HepG2 (cell line): ENCODE results near the gene PEX19. TPM values are rescaled to one million over a fixed set of nuclear protein-coding genes. Genes with fewer than 3 reads are reported as not detected.
"Not testable (repeated sequence)": the region's sequence is repeated elsewhere in the genome, so short reads cannot be mapped to it uniquely, and the experiment has no call there.

Experiments used
- ATAC-seq: fragments of 200-7000 bp; cut with Tn5 transposase; 3 replicates; pipeline ENCODE4 v1.9.1; 2020; ENCODE audit warnings: mild to moderate bottlenecking, moderate library complexity
- BruUV-seq: library from RNA; stranded (reverse); fragments of 400-500 nt; replicated peaks from 2 replicates; lab custom pipeline; 2021; lab: Mats Ljungman, UMichigan
- CTCF ChIA-PET: fragments of 300-600 bp; formaldehyde crosslinking; extraction: SDS; loops from one replicate; lab custom pipeline; 2021; ENCODE audit warnings: low total read pairs, inconsistent platforms, low intra/inter-chr PET ratio; lab: Yijun Ruan, JAX
- POLR2A ChIA-PET: fragments of 350-600 bp; sonication (Branson Sonifier 250); formaldehyde crosslinking; loops from one replicate; lab custom pipeline; 2020; ENCODE audit warnings: antibody characterized with exemption, inconsistent platforms; lab: Yijun Ruan, JAX
- DNase-seq: peaks from one replicate; pipeline ENCODE4 v3.0.0-alpha.2; 2015; ENCODE audit warnings: low spot score
- FAIRE-seq: peaks from 3 replicates; lab custom pipeline; 2011; peaks lifted over from hg19 to GRCh38; lab: Jason Lieb, UNC
- H2AFZ ChIP-seq: one replicate; pipeline ENCODE4 v1.6.1; 2011; ENCODE audit warnings: low read length, inconsistent platforms
- H3K27ac ChIP-seq: fragments of 300-600 bp; 3 replicates; pipeline ENCODE4 v1.8.0; 2011; ENCODE audit warnings: mixed run types, mild to moderate bottlenecking, mixed read lengths, low read length, inconsistent platforms; ENCODE audit not compliant: insufficient read depth; ENCODE audit errors: extremely low read length
- H3K27me3 ChIP-seq, 2 experiments: fragments of 200-600 bp in 1 of 2; 2 replicates in 1 of 2; 3 replicates in 1 of 2; pipeline versions ENCODE4 v1.6.0 to v1.8.0; 2011; ENCODE audit warnings: low read length in 2 of 2, mild to moderate bottlenecking in 2 of 2, moderate library complexity in 2 of 2, inconsistent platforms in 1 of 2; ENCODE audit not compliant: insufficient read depth in 2 of 2, control insufficient read depth in 1 of 2
- H3K36me3 ChIP-seq, 2 experiments: fragments of 200-600 bp in 1 of 2; replicated peaks in 1 of 2; 2 replicates in 1 of 2; 3 replicates in 1 of 2; pipeline versions ENCODE4 v1.5.1 to v1.8.0; 2011; ENCODE audit warnings: low read length in 2 of 2, inconsistent platforms in 1 of 2; ENCODE audit not compliant: insufficient read depth in 2 of 2, control insufficient read depth in 1 of 2
- H3K4me1 ChIP-seq: 2 replicates; pipeline ENCODE4 v1.5.1; 2012; ENCODE audit warnings: low read length, inconsistent platforms; ENCODE audit not compliant: insufficient read depth
- H3K4me2 ChIP-seq: 2 replicates; pipeline ENCODE4 v1.6.0; 2011; ENCODE audit warnings: low read depth, low read length, inconsistent platforms
- H3K4me3 ChIP-seq, 3 experiments: fragments of 200-600 bp in 1 of 3; sonication (generic), shearing (Covaris generic) in 1 of 3; replicated peaks in 1 of 3; 2 replicates each; pipeline ENCODE4 v1.5.1; 2011 to 2016; ENCODE audit warnings: low read length in 3 of 3, inconsistent platforms in 2 of 3, low read depth in 2 of 3, mild to moderate bottlenecking in 2 of 3, control low read depth in 1 of 3, mixed read lengths in 1 of 3; ENCODE audit not compliant: insufficient read depth in 1 of 3
- H3K79me2 ChIP-seq: one replicate; pipeline ENCODE4 v1.6.1; 2011; ENCODE audit warnings: low read length, inconsistent platforms; ENCODE audit not compliant: insufficient read depth
- H3K9ac ChIP-seq: 2 replicates; pipeline ENCODE4 v1.6.0; 2011; ENCODE audit warnings: mild to moderate bottlenecking, low read depth, low read length, inconsistent platforms; ENCODE audit not compliant: insufficient read depth
- H3K9me3 ChIP-seq: 2 replicates; pipeline ENCODE4 v1.5.1; 2012; ENCODE audit warnings: mild to moderate bottlenecking, low read length
- H4K20me1 ChIP-seq: 2 replicates; pipeline ENCODE4 v1.6.0; 2011; ENCODE audit warnings: inconsistent platforms, mild to moderate bottlenecking, low read length, moderate library complexity; ENCODE audit not compliant: insufficient read depth
- AGO2 ChIP-seq: fragments of 200-400 bp; formaldehyde crosslinking; optimal IDR thresholded peaks from 2 replicates; pipeline ENCODE3; 2017; ENCODE audit warnings: mild to moderate bottlenecking, low read depth, low read length, moderate library complexity
- POLR2G ChIP-seq: fragments of 200-400 bp; formaldehyde crosslinking; IDR thresholded peaks from 2 replicates; pipeline ENCODE4 v1.6.1; 2018; ENCODE audit warnings: mild to moderate bottlenecking, low read depth, low read length, moderate library complexity
- WGBS: methylation state at CpG from one replicate; pipeline ENCODE4 v1.1.6; 2017; ENCODE audit warnings: low lambda C conversion rate; 5-methylcytosine and 5-hydroxymethylcytosine counted together
- in situ Hi-C: cut with HindIII; loops from 2 replicates; pipeline ENCODE4 v1.10.0; 2017; ENCODE audit warnings: low pct_unique_long_range_greater_than_20kb; ENCODE audit not compliant: extremely low pct_ligation_motif_present
- intact Hi-C: fragments of 100-400 bp; cut with micrococcal nuclease; formaldehyde crosslinking; loops from one replicate; pipeline ENCODE4 v1.10.0; 2022; ENCODE audit not compliant: unreplicated experiment
- polyA plus RNA-seq, 8 experiments: library from polyadenylated mRNA; depleted of rRNA in 3 of 8; stranded (reverse) in 7 of 8; unstranded in 1 of 8; fragments of >200 nt; fragmentation: Illumina TruSeq in 4 of 8; extraction: Trizol in 4 of 8; gene quantifications; 2 replicates each; pipeline versions ENCODE4 v1.2.1 to v1.2.3, GENCODE V29; 2011 to 2016; ENCODE audit warnings: low read depth in 4 of 8, missing spikeins in 1 of 8, mixed read lengths in 1 of 8; ENCODE audit not compliant: insufficient read depth in 1 of 8
- total RNA-seq, 5 experiments: library from RNA; depleted of rRNA; stranded (reverse); fragments of >200 nt; fragmentation: Illumina TruSeq; extraction: Trizol; gene quantifications; 2 replicates each; pipeline ENCODE4 v1.2.3, GENCODE V29; 2016; ENCODE audit warnings: low read depth in 1 of 5
- TF ChIP-seq, protein P1 (sequence below): sonication (generic); formaldehyde crosslinking; IDR thresholded peaks from 2 replicates; pipeline ENCODE4 v1.4.0; 2020; ENCODE audit warnings: mild to moderate bottlenecking, missing genetic modification reagents

The PEX19 gene
- total and polyA plus RNA-seq, 2 of the 13 experiments (the other 11 are each of a cell fraction or from before 2014, with no cell fraction given), result 47.0 to 51.8 TPM

DNA sequence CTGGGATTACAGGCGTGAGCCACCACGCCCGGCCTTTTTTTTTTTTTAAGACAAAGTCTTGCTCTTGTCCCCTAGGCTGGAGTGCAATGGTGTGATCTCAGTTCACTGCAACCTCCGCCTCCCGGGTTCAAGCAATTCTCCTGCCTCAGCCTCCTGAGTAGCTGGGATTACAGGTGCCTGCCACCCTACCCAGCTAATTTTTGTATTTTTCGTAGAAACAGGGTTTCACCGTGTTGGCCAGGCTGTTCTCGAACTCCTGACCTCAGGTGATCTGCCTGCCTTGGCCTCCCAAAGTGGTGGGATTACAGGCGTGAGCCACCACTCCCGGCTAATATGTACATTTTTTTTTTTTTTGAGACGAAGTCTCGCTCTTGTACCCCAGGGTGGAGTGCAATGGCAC lies 2.8 kb upstream of the PEX19 start:
- H3K27me3 ChIP-seq, H3K9me3 ChIP-seq, intact Hi-C loops, H2AFZ ChIP-seq, ATAC-seq, FAIRE-seq, DNase-seq, H3K9ac ChIP-seq, BruUV-seq, CTCF ChIA-PET, H3K4me3 ChIP-seq, H3K27ac ChIP-seq, H4K20me1 ChIP-seq, in situ Hi-C loops, H3K4me2 ChIP-seq: not testable (repeated sequence)
- H3K4me1 ChIP-seq, result peaks cover 35% of the 10 kb centered on the region
- whole genome bisulfite sequencing, result 98% methylated on average over 12 of the region's 12 CpGs
- TF ChIP-seq POLR2G, result 0 out of 2 replicates have a peak, but pooled peaks have one; percentile 34
- peaks cover 26 to 43% of the 10 kb centered on the region in 2 experiments for H3K36me3 ChIP-seq
- peaks cover 18% of the 10 kb centered on the region for H3K79me2 ChIP-seq
- POLR2A ChIA-PET, result interaction anchor here (1.2 kb wide), 1 partner anchor 25 kb away, joined by 5 read pairs; the partner anchor contains the start of gene DCAF8

DNA sequence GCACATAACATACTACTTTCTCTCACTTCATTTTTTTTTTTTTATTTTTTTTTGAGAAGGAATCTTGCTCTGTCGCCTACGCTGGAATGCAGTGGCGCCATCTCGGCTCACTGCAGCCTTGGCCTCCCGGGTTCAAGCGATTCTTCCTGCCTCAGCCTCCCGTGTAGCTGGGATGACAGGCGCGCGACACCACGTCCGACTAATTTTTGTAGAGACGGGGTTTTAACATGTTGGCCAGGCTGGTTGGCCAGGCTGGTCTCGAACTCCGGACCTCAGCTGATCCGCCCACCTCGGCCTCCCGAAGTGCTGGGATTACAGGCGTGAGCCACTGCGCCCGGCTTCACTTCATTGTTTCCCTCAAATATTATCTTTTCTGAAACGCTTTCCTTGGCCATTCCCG lies 573 bp upstream of the PEX19 start:
- ATAC-seq (no peak), FAIRE-seq (no peak), DNase-seq (no peak)
- TF ChIP-seq, protein P1, sequence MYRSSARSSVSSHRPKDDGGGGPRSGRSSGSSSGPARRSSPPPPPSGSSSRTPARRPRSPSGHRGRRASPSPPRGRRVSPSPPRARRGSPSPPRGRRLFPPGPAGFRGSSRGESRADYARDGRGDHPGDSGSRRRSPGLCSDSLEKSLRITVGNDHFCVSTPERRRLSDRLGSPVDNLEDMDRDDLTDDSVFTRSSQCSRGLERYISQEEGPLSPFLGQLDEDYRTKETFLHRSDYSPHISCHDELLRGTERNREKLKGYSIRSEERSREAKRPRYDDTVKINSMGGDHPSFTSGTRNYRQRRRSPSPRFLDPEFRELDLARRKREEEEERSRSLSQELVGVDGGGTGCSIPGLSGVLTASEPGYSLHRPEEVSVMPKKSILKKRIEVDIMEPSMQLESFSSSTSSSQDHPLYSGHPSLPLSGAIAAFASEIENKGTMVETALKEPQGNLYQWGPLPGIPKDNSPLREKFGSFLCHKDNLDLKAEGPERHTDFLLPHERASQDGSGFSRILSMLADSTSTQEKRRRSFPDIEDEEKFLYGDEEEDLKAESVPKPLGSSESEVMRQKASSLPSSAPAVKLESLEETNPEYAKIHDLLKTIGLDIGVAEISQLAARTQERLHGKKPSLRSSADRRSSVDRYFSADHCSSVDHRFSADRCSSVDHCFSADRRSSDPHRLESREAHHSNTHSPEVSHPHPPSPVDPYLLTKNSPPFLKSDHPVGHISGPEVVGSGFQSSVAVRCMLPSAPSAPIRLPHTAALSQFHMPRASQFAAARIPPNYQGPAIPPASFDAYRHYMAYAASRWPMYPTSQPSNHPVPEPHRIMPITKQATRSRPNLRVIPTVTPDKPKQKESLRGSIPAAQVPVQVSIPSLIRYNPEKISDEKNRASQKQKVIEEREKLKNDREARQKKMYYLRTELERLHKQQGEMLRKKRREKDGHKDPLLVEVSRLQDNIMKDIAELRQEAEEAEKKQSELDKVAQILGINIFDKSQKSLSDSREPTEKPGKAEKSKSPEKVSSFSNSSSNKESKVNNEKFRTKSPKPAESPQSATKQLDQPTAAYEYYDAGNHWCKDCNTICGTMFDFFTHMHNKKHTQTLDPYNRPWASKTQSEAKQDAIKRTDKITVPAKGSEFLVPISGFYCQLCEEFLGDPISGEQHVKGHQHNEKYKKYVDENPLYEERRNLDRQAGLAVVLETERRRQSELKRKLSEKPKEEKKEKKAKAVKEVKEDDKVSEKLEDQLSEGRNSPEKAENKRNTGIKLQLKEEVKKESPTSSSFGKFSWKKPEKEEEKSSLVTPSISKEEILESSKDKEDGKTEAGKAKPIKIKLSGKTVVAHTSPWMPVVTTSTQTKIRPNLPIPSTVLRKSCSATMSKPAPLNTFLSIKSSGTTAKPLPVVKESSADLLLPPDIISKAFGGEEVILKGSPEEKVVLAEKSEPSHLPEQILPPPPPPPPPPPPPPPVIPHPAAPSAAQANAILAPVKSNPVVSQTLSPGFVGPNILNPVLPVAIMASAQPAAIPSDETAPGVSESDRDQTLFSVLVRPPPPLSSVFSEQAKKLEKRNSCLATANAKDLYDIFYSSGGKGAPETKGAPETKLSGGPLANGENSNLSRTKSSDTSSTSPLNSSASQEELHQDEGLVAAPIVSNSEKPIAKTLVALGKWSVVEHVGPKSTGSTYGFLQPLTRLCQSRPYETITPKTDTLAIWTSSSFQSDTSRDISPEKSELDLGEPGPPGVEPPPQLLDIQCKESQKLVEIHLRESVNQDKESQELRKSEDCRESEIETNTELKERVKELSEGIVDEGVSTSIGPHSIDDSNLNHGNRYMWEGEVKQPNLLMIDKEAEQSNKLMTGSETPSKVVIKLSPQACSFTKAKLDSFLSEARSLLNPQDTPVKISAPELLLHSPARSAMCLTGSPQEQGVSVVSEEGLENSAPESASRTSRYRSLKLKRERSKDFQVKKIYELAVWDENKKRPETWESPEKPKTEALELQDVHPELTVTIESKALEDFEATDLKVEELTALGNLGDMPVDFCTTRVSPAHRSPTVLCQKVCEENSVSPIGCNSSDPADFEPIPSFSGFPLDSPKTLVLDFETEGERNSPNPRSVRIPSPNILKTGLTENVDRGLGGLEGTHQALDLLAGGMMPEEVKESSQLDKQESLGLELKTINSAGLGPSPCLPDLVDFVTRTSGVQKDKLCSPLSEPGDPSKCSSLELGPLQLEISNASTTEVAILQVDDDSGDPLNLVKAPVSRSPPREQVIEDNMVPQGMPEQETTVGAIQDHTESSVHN (CRISPR knock-in tag), result no peak
- TF ChIP-seq AGO2, result peak; percentile 26
- ChIA-PET POLR2A (interaction anchor here (0.6 to 3.7 kb wide), 9 partner anchors 10 to 255 kb away, joined by 3 to 31 read pairs (median 4); partner anchors contain the start of genes DCAF8 and IGSF8), CTCF (no interaction called here)
- intact Hi-C loops, result loop anchor here (2.0 kb wide), 1 partner anchor 23 kb away; the partner anchor contains the start of gene DCAF8
- in situ Hi-C loops, result no loop called here
- Histone ChIP-seq H3K4me1 (peaks cover 21% of the 10 kb centered on the region), H3K4me2 (peak overlapping the region; percentile 91), H3K79me2 (peaks cover 18% of the 10 kb centered on the region), H3K27ac (peak overlapping the region; percentile 70), H3K9ac (peak overlapping the region; percentile 44; the same call in 1 of the 2 replicates), H3K27me3 (no peaks in the 10 kb centered on the region; a peak in 1 of 5 replicates), H2AFZ (no peak overlapping the region), H4K20me1 (no peaks in the 10 kb centered on the region), H3K9me3 (no peaks in the 10 kb centered on the region), H3K4me3 (peak overlapping the region; percentile 70 to 82 (median 75); a peak in 5 of 6 replicates), H3K36me3 (peaks cover 10 to 42% of the 10 kb centered on the region in 2 experiments)
- BruUV-seq, result no TSS peak
- 87% methylated on average over 23 of the region's 23 CpGs for WGBS
